ENCODE data around the gene SOX6. TPM values are rescaled to one million over a fixed set of nuclear protein-coding genes. Genes with fewer than 3 reads are reported as not detected.

The SOX6 gene
- total RNA-seq, 4 donors from 2014 or later = 0.29 to 20.5 (median 8.2) TPM

- no peaks in the 10 kb centered on the region for H3K36me3 ChIP-seq
- H3K4me1 ChIP-seq = no peaks in the 10 kb centered on the region
- H3K27ac ChIP-seq = no peak overlapping the region
- no peaks in the 10 kb centered on the region for H3K27me3 ChIP-seq
- no peak overlapping the region for H3K4me3 ChIP-seq
- intact Hi-C loops (cut with DNase I; ENCODE audit: low total_unique reads) = no loop called here
- no peak for DNase-seq
- no peaks in the 10 kb centered on the region for H3K9me3 ChIP-seq
- TF ChIP-seq, protein P1, sequence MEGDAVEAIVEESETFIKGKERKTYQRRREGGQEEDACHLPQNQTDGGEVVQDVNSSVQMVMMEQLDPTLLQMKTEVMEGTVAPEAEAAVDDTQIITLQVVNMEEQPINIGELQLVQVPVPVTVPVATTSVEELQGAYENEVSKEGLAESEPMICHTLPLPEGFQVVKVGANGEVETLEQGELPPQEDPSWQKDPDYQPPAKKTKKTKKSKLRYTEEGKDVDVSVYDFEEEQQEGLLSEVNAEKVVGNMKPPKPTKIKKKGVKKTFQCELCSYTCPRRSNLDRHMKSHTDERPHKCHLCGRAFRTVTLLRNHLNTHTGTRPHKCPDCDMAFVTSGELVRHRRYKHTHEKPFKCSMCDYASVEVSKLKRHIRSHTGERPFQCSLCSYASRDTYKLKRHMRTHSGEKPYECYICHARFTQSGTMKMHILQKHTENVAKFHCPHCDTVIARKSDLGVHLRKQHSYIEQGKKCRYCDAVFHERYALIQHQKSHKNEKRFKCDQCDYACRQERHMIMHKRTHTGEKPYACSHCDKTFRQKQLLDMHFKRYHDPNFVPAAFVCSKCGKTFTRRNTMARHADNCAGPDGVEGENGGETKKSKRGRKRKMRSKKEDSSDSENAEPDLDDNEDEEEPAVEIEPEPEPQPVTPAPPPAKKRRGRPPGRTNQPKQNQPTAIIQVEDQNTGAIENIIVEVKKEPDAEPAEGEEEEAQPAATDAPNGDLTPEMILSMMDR (IDR thresholded peaks at IDR 0.05) = no peak
- no peak for TF ChIP-seq POLR2A (IDR thresholded peaks at IDR 0.05)
Measured at GRCh38 chr11:16043617-16044016, 312.7 kb downstream of the SOX6 start.

DNA sequence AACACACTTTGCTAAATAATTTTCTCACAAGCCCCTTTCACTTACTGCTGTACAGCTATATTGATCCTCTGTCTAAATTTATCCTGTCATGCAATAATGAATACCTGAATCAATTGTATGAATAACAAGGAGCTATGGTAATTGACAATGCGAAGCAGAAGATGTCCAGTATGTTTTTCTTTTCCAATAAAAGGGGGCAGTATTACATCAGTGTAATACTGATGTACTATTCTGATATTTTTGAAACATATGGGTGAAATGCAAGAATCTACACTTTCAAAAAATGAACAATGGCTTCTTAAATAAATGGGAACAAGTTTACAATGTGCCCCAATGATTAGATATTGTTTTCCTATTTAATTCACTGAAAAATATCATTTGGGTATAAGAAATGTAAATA, 315.1 kb downstream of the SOX6 start:
- no peaks in the 10 kb centered on the region for H3K27me3 ChIP-seq
- no peaks in the 10 kb centered on the region for H3K4me1 ChIP-seq
- H3K27ac ChIP-seq = no peak overlapping the region
- intact Hi-C loops (cut with DNase I; ENCODE audit: low total_unique reads) = no loop called here
- H3K9me3 ChIP-seq = no peaks in the 10 kb centered on the region
- no peak for DNase-seq
- TF ChIP-seq POLR2A (IDR thresholded peaks at IDR 0.05) = no peak
- TF ChIP-seq, protein P1 (IDR thresholded peaks at IDR 0.05) = no peak
- no peaks in the 10 kb centered on the region for H3K36me3 ChIP-seq
- H3K4me3 ChIP-seq = no peak overlapping the region

DNA sequence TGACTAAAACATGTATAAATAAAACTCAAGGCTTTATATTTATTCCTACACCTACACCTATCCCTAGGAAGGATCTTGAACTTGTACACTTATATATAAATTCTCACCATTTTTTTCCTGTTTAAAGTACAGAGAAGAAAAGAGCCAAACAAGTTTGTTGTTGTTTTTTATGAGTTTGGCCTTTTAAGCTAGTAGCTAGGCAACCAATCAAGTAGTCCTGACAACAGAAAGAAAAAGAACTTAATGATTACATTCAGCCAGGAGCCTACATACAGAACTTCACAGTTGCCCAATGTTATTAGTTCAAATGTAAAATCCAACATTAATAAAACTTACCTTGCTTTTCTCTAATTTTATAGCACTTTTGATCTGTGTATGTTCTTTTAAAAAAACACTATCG, 316.2 kb downstream of the SOX6 start:
- no peaks in the 10 kb centered on the region for H3K9me3 ChIP-seq
- TF ChIP-seq, protein P1 (IDR thresholded peaks at IDR 0.05) = no peak
- no peak for TF ChIP-seq POLR2A (IDR thresholded peaks at IDR 0.05)
- H3K27me3 ChIP-seq = no peaks in the 10 kb centered on the region
- intact Hi-C loops (cut with DNase I; ENCODE audit: low total_unique reads) = no loop called here
- H3K36me3 ChIP-seq = no peaks in the 10 kb centered on the region
- DNase-seq = no peak
- H3K27ac ChIP-seq = no peak overlapping the region
- H3K4me1 ChIP-seq = no peaks in the 10 kb centered on the region
- no peak overlapping the region for H3K4me3 ChIP-seq

DNA sequence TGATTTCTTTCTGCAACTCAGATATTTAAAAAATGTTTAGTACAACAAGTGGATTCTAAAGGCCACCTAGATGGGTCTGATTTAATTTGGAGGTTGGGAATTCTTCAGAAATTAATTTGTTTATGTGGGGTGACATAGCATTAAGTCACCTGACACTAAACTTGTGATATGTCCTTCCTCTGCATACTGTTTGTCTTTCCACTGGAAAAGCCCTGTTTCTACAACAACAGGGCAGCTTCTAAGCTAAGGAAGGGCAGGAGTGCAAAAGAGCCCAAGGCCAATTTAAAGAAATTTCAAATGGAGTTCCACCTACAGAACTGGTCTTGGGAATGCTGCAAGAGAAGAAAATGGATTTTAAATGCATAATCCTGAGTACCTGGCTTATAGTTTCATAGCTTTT, 319.2 kb downstream of the SOX6 start:
- H3K9me3 ChIP-seq = no peaks in the 10 kb centered on the region
- no peaks in the 10 kb centered on the region for H3K36me3 ChIP-seq
- intact Hi-C loops (cut with DNase I; ENCODE audit: low total_unique reads) = no loop called here
- no peaks in the 10 kb centered on the region for H3K4me1 ChIP-seq
- H3K27ac ChIP-seq = no peak overlapping the region
- DNase-seq = no peak
- no peak overlapping the region for H3K4me3 ChIP-seq
- no peaks in the 10 kb centered on the region for H3K27me3 ChIP-seq
- TF ChIP-seq, protein P1 (IDR thresholded peaks at IDR 0.05) = no peak
- TF ChIP-seq POLR2A (IDR thresholded peaks at IDR 0.05) = no peak

DNA sequence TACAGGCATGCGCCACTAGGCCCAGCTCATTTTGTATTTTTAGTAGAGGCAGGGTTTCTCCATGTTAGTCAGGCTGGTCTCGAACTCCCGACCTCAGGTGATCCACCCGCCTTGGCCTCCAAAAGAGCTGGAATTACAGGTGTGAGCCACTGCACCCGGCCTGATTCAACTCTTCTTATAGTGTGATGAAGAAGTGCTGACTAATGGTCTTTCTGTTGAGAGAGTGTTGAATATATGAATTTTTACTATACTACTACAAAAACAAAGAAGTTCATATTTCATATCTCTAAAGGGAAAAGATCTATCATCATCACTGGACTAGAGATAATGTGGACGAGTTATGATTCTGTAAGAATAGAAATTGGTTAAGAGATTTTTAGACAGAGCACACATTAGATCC, 320.1 kb downstream of the SOX6 start:
- no peaks in the 10 kb centered on the region for H3K4me1 ChIP-seq
- H3K9me3 ChIP-seq = no peaks in the 10 kb centered on the region
- DNase-seq = no peak
- H3K36me3 ChIP-seq = no peaks in the 10 kb centered on the region
- TF ChIP-seq, protein P1 (IDR thresholded peaks at IDR 0.05) = no peak
- no peak for TF ChIP-seq POLR2A (IDR thresholded peaks at IDR 0.05)
- no peak overlapping the region for H3K27ac ChIP-seq
- H3K27me3 ChIP-seq = no peaks in the 10 kb centered on the region
- no peak overlapping the region for H3K4me3 ChIP-seq
- intact Hi-C loops (cut with DNase I; ENCODE audit: low total_unique reads) = no loop called here

Measured in uterus (tissue), 4 donors.